GM03348 (cell line): ENCODE data around the gene ZIC5.

Experiments used
- DNase-seq: peaks from one replicate; pipeline ENCODE4 v3.0.0; 2012; ENCODE audit warnings: low spot score

Gene ZIC5

DNA sequence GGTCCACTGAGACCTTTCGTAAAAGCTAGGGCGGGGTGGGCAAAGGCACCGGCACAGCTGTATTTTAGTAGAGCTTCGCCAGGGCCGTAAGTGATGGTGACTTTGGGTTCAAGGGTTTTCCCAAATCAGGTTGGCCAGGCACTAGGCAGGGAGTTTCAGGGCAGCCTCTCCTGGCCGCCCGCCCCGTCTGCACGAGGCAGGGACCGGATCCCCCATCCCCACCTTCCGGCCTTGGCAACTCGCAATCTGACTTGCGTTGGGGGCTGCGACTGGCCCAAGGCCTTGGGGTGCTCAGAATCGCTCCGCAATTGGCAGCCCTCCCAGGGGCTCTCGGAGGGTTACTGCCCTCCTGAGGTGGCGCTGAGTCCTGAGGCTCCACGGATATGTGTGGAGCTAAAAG, 4.1 kb upstream of the ZIC5 start:
- DNase-seq: no peak

DNA sequence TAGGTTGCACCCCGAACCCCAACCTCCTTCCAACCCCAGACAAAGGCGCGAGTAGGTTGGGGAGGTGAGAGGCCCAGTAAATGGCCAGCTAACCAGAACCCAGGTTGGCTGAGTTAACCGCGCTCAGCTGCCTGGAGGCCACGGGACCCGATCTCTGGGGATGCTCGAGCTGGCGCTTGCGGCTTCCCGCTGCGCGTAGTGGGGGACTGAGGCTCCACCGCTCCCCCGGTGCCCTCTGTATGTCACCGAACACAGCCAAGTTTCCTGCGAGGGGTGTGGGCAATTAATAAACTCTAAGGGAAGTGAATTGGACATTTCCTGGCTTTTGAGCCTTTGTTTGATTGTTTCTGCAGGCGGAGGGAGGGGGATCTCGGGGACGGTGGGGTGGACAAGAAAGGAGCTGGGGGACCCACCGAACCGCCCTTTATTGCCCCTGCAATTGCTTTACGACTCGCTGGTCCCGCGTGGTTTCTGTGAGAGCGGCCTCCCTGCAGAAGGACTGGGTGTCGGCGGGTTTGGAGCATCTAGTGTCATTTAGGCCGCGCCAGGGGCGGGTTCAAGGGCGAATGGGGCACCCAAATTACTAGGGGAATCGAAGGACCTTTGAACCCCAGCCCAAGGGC, 3.5 kb upstream of the ZIC5 start:
- no peak for DNase-seq

DNA sequence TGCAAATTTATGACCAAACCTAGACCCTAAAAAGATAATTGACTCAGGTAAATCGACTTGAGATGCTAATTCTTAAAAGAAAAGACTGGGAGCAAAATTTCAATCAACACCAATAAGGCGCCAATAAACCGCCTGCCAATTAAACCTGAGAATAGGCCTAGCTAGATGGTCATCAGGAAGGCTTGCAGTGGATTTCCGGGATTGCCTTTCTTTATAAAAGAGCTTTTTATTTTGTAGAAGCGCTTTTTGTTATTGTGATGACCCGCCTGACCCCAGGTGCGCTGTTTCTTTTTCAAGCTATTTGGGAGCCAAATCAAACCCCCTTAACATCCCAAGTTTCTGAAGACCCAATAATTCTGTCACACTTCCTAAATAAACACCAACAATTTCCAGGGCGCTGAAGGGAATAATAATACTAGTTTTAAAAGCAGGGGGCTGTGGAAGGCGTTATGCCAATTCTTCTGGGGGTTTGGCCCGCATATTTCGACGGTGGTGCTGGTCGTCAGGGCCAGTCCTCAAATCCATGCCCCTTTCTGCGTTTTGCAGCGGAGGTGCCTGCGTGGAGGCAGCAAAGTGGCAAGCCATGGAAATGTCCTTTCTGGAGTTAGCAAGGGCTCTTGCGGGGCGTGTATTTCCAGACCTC, 2.9 kb upstream of the ZIC5 start:
- DNase-seq: no peak

DNA sequence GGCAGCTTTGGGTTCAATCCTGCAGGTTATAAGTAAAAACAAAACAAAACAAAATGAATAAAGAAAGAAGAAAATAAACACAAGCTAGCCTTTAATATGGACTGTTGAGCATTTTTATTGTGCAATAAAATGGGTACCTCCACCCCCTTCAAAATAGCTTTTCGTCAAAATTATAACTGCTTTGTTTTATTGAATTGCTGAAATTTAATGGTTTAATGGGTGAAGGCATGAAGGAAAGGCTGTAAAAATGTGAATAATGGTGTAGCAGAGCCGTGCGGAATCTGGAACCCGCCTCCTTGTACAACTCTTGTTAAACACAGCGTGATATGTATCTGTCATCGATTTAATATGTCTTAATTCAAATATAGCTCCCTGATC, 2.2 kb upstream of the ZIC5 start:
- DNase-seq: no peak

DNA sequence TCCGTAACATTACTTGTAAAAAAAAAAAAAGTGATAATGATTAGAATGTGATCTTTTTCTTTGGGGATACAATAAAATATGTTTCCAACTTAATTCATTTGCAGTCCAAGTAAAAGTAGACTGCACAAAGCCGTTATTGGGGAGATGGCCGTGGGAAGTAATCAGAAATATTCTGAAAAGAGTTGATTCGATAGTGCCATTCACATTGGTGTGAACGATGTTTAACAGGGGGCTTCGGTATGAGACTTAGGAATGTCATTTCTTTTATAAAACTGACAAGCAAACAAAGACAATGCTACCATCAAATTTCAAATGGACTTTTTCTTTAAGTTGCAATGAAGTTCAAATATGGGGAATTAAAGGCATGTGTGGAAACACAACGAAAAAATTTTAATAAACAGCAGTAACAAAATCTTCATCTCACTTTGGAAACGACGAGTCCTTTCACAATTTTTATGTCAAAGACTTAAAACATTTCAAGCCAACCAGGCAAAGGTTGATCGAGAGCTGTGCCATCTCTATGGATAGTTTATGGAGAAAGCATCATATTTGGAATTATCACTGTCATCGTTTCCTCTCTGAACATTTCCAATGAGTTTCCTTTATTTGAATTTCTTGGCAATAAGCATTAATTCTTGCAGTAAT, 1.7 kb upstream of the ZIC5 start:
- no peak for DNase-seq

DNA sequence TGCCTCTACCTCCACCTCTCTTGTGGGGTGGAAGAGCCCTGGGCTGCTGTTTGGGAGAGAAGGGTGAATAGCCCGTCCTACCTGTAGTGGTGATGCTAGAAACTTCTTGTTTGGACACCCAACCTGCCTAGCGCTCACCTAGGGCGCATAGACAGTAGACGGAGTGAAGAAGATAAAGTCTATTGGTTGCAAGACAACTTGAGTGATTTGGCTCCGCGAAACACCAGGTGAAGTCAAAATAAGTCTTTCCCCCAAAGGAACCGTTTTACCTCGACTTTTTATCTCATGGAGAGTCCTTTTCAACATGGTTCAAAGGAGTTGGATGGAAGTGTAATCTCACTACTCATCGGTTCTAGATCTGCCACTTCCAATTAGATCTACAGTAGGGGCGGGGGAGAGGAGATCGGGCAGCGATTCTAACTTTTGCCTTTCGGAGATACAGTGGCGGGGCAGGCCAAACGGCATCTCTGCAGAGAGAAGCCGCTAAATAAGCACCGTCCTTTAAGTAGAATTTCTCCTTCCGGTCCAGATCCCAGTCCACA, 694 bp upstream of the ZIC5 start:
- no peak for DNase-seq

DNA sequence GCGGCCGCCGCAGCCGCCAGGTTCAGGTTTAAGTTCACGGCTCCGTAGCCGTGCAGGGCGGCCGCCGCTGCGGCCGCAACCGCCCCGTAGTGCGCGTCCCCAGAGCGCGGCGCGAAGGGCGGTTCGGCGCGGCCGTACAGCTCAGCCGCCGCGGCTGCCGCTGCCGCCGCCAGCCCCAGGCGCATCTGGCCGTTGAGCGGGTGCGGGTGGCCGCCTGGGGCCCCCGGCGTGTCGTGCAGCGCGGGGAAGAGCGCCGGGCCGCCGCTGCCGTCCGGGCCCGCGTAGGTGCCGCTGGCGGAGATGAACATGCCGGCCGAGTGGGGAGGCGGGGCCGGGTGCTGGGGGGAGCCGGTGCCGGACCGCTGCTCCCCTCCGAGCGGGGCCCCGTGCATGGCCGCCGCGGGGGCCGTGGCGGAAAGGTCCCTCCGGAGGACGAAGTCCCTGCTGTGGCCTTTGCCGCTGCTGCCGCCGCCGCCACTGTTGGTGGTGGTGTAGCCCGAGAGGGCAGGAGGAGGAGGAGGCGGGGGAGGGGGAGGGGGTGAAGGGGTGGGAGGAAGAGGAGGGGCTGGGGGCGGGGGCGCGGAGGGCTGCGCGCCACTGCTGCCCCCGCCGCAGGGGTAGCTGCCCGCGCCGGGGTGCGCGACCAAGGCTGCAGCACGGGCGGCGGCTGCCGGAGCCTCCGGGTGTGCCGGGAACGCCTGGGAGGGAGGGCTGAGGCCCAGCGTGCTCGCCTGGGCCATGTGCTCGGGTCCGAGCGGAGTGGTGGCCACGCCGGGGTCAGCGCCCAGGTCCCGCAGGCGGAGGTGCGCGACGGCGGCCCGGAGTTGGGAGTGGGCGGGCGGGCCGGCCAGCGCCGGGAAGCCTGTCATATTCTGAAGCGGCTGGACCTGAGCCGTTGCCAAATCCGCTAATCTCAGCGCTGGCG, 654 bp downstream of the ZIC5 start:
- DNase-seq: no peak

DNA sequence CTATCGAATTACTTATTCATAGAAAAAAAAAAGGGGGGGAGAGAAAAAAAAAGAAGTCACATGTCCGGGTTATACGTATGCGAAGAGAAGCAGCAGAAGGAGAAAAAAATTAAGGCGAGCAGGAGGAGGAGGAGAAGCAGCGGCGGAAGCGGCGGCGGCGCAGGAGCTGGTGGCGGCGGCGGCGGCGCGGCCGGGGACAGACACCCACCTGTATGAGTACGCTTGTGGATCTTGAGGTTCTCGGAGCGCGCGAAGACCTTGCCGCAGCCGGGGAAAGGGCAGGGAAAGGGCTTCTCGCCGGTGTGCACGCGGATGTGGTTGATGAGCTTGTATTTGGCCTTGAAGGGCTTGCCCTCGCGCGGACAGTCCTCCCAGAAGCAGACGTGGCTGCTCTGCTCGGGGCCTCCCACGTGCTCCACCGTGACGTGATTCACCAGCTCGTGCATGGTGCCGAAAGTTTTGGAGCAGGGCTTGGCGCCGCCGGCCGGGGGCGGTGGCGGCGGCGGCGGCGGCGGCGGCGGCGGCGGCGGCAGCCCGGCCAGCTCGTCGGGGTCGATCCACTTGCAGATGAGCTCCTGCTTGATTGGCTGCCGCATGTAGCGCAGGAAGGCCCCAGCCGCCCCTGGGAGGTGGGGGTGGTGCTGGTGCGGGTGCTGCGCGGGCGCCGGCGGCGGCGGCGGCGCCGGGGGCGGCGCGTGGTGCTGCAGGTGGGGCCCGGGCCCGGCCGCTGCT, 1.5 kb downstream of the ZIC5 start:
- DNase-seq: no peak

DNA sequence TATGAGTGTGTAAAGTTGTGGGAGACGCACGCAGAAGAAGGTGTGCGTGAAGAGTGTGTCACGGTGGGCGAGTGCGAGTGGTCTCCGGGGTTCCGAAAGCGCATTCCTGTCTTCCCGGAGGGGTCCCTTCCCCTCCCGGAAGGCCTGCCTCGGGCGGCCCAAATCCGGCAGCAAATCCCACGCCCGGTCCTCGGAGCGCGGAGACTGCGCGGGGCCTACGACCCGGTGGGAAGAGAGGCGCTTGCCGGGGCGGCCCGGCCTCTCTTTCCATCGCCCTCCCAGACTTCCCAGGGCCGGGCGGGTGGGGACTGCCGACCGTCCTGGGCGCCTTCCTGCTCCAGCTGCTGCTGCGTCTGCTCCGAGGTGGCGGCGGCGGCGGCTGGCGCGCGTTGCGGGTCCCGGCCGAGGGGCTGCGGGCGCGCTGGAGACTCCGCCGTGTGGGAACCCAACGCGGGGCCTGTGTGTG, 2.1 kb downstream of the ZIC5 start:
- DNase-seq: no peak

DNA sequence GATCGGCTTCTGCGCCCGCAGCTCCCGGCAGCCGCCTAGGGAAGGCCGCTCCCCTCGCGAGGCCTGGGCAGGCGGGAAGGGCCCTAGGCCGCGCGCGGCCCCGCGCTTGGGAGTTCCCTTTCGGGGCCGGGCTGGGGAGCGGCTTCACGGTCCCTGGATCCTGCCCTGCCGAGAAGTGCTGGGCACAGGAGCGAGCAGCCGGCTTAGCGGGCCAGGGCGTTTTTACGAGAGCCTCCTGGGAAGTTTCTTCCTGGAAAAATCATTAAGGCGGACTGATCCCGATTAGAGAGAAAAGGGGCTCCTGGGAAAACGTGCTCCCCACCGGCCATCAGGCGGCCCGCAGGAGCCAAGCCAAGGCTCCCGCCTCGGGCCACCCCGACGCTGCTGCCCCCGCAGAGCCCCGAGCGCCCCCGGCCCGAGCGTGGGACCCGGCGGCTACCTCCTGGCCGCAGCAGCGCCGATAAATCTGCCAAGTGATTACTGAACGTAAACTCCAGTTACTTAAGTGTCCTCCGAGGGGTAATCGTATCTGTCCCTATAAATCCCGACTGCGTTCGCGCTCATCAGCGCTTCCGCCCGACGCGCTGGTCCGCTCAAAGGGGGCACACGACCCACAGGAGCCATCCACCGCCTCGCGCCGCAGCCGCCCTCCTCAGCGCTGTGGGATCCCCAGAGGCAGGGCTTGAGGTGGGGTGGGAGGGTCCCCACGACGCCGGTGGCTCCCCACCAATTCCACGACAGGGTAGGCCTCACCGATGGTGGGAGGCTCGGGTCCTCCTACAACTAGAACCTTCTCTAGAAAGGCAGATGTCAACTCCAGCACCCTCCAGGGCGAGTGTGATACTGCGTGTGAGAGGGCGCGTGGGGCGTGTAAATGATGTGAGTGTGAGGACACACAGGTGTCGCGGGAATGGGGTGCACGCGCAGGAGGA, 2.8 kb downstream of the ZIC5 start:
- peak; percentile 55 for DNase-seq

DNA sequence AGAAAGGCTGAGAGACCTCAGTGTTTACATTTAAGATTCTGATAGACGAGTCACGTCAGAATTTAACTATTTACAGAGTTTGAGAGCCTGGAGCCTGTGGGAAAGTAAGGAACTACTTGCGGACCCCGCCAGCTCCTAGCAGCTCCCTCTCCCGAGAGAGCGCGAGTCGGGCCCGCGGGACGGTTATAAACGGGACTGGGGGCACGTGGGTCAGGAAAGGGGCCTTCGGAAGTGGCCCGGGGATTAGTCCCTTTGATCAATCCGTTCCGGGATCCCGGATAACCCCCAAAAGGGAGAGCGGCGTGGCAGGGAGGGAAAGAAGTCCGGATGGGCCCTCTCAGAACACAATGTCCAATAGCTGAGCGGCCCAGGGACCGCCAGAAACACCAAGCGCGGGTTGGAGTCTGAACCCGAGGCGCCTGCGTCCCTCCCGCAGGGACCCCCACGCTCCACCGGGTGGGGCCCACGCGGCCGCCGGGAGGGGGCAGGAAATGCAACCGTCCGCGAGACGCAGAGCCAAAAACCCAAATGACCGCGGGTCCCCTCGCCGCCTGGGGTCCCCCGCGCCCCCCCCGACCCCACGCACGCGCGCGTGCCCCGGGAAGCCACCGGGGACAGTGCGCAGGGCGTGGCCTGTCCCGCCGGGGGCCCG, 3.6 kb downstream of the ZIC5 start:
- no peak for DNase-seq

DNA sequence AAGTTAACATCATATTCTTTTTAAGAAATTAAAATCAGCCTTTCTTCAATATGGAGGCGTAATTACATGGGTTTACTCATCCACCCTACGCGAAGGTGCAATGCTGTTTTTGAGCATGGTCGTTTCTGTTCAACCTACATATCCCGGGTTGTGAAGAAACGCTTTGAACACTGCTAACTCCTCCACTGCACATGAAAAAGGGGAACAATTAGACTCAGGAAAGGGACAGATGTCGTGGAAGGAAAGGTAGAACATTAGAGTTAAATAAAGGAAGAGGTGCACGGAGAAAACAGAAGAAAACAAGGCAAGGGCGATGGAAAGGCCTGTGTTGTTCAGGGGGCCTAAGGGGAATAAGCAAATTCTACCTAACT, 4.1 kb downstream of the ZIC5 start:
- no peak for DNase-seq

DNA sequence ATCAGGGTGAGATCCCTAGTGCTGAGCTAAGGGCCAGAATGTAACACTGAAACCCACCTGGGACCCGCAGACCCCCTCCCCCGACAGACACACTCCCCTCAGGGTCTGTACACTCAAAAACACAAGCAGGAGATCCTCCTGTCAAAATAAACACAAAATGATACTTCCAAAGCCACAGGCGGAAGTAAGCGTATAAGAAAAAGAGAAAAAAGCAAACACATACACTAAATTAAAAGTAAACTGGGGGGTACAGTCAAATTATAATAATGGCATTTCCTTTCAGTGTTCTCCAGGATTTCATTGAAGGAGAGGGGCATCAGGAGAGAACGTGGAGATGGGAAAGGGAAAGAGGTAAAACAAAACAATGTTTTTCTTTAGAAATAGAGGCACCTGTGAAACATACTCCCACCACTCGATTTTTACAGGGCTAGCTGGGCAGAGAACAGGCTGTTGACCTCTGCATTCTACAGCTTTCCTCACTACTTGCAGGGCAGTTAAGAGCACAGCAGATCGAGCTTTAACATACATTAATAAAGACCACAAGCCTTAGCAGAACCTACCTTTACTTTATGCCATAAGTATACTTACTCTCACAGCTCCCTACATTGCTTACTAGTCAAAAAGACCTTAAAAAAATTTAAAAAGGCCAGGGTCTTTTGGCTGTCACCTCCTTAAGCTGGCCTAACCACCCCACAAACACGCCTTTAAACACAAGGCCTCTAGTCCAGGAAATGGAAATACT, 5.3 kb downstream of the ZIC5 start:
- DNase-seq: no peak

DNA sequence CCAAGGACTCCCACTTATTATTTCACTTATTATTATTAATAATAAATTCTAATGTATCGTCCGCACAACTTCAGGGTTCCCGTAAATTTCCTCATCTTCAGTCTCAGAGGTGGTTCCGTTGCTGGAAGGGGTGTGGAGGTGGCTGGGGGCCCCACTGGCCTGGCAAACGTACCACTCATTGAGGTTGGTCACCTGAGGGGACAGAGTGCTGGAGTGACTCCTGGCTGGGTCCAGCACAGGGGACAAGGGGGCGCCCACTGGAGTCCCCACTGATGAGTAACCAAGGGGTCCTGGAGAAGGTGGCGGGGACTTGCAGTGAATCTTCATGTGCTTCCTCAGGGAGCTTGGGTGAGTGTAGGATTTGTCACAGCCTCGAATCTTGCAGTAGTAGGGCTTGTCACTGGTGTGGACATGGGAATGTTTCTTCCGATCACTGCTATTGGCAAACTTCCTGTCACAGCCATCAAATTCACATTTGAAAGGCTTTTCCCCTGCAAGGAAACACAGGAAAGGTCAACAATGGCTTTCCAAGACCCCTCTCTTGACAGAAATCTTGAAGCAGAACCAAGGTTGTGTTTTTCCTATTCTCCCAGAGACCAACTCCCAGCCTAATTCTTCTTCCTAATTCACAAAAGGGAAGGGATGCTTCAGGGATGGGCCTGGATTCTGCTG, 6.1 kb downstream of the ZIC5 start:
- DNase-seq: no peak

DNA sequence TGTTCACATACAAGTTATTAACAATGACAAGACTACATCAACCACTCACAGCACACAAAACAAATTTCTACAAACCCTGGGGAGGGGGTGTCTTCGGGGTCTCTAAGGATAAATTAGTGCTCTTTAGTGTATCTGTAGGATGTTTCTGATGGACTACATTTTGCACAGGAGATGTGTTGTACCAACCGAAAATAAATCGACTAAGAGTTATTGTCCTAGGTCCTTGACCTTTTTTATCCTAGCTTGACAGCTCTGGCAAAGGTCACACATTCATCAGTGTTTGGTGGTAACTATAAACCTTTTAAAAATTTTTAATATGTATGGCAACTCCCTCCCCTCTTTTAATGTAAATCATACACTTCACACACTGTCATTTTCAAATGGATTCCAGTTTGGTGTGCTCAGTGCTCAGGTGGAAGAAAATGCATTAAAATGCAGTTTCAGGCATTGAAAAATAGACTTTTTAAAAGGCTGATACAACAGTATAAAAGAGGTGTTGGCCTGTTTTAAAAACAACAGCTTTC, 7.7 kb downstream of the ZIC5 start:
- no peak for DNase-seq

DNA sequence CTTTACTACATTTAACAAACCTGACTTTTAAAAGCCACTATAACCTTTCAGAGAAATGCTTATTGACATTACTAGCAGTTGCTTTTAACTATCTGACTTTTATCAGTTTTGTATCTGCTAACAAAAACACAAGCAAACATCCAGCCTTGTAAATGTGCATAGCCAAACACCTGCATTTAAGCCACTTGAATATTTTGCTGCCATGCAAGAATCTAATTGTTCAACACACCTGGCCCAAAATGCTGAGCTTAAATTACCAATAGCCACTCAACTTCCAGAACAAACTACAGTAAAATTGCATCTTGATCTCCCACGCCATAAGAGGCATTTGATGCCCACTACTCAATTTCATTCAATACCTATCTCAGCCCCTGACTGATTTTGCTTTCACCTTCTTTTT, 9.3 kb downstream of the ZIC5 start:
- DNase-seq: no peak

DNA sequence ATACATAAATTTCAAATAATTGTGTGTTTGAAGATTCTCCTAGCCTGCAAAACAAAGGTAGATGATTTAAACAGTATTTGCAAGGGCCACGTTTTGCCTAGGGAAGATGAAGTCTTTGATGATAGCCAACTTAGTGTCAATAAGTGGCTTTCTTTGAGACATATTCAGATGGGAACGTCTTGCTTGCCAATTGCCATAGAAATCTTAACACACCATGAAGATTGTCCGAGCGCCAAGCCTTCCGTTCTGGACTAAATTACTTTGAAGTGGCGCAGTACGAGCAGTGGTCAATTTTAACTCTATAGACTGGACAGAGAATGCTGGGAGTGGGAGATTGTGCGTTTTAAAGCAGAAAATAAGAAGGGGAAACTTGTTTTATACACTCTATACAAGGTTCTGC, 9.9 kb downstream of the ZIC5 start:
- no peak for DNase-seq

DNA sequence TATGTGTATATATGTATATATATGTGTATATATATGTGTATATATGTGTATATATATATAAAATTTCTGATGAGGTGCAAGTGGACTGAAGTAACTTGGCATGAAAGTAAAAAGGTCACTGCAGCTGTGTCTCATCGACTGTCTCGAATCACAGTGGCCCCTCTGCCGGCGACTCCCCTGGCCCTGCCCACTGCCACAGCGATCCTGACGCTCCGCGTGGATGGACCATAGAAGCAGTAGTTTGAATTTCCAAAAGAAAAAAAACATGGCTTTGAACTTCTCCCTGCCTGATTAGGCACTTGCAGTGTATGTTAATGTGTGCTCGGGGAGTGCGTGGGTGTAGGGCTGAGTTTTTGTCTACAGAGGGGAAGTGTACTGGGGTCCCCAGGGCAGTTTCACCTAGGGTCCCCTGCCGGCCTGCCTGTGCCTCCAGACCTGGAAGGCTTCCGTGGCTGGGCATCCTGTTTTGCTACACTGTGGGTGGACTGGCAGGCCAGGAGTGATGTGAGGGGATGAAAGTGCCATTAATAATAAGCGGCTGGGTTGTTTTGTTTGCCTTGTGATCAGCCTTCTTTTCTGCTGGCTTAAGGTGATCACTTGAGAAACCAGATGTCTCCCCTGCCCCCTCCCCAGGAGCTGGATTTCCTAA, 10.8 kb downstream of the ZIC5 start:
- no peak for DNase-seq
